Lung (tissue), 5 donors: ENCODE data around the gene ENO2. TPM values are rescaled to one million over a fixed set of nuclear protein-coding genes. Genes with fewer than 3 reads are reported as not detected.

Source experiments
- polyA plus RNA-seq, 2 donors: library from polyadenylated mRNA; stranded (reverse); fragments of 200-250 nt; gene quantifications; one replicate each; pipeline ENCODE4 v1.2.1, GENCODE V29; 2013
- small RNA-seq: library from RNA; depleted of rRNA; stranded (forward); fragments of <200 nt; gene quantifications from one replicate; pipeline ENCODE3, GENCODE V24; 2014; ENCODE audit warnings: low replicate concordance
- total RNA-seq, 2 donors: library from RNA; depleted of rRNA in 1 of 2; stranded (reverse); fragments of >200 nt in 1 of 2; gene quantifications; one replicate each; pipeline ENCODE4 v1.2.1, GENCODE V29; 2014 to 2021
- donor health status: Bipolar disorder and iron deficiency.
- donor health status: healthy.
- donor health status: DM: yes; HTN: yes; CAD: no.

ENO2 gene
- total and polyA plus RNA-seq, 4 donors: 14.4 to 41.9 (median 30.8) TPM

Small RNAs within 50 kb of the gene (small RNA-seq; reads per million reads assigned to genes)
- gene MIR141 (284 reads per million, percentile 99 among the genes with 10 or more reads in this experiment), gene MIR200C (107 reads per million, percentile 98 among the genes with 10 or more reads in this experiment), gene RNU7-1 (not detected), gene SCARNA12 (0.37 reads per million, percentile 46 among the genes with 10 or more reads in this experiment)

Other genes with a start within 250 kb of the ENO2 start
- gene ZNF384, start 225.2 kb upstream of the ENO2 start, total RNA-seq: 10 to 100 TPM; 29.2 to 50.8 TPM
- 10 to 100 TPM; 29.0 to 34.4 TPM for gene ZNF384, start 225.2 kb upstream of the ENO2 start, polyA plus RNA-seq
- gene PIANP, start 213.8 kb upstream of the ENO2 start, total RNA-seq: 1 to 10 TPM in 1 of 2 donors, under 1 TPM in 1; 0.25 to 1.4 TPM
- under 1 TPM; 0.23 to 0.37 TPM for gene PIANP, start 213.8 kb upstream of the ENO2 start, polyA plus RNA-seq
- 10 to 100 TPM; 40.1 to 74.7 TPM for gene COPS7A, start 190.5 kb upstream of the ENO2 start, total RNA-seq
- gene COPS7A, start 190.5 kb upstream of the ENO2 start, polyA plus RNA-seq: 10 to 100 TPM; 53.4 to 69.0 TPM
- gene MLF2, start 161.4 kb upstream of the ENO2 start, total RNA-seq: 100 to 1,000 TPM in 1 of 2 donors, 10 to 100 TPM in 1; 95.9 to 160 TPM
- 100 to 1,000 TPM; 169 to 171 TPM for gene MLF2, start 161.4 kb upstream of the ENO2 start, polyA plus RNA-seq
- gene PTMS, start 148.2 kb upstream of the ENO2 start, total RNA-seq: 100 to 1,000 TPM in 1 of 2 donors, 10 to 100 TPM in 1; 65.6 to 301 TPM
- gene PTMS, start 148.2 kb upstream of the ENO2 start, polyA plus RNA-seq: 100 to 1,000 TPM; 196 to 801 TPM
- 1 to 10 TPM in 1 of 2 donors, under 1 TPM in 1; 0.82 to 1.7 TPM for gene LAG3, start 142.1 kb upstream of the ENO2 start, total RNA-seq
- gene LAG3, start 142.1 kb upstream of the ENO2 start, polyA plus RNA-seq: 1 to 10 TPM; 1.2 to 1.7 TPM
- 10 to 100 TPM; 60.6 to 83.7 TPM for gene CD4, start 125.1 kb upstream of the ENO2 start, total RNA-seq
- gene CD4, start 125.1 kb upstream of the ENO2 start, polyA plus RNA-seq: 10 to 100 TPM; 20.6 to 45.5 TPM
- 10 to 100 TPM; 23.4 to 36.0 TPM for gene GPR162, start 92.8 kb upstream of the ENO2 start, total RNA-seq
- 10 to 100 TPM; 22.8 to 24.6 TPM for gene GPR162, start 92.8 kb upstream of the ENO2 start, polyA plus RNA-seq
- 10 to 100 TPM; 16.1 to 23.3 TPM for gene P3H3, start 86.2 kb upstream of the ENO2 start, total RNA-seq
- 10 to 100 TPM in 1 of 2 donors, 1 to 10 TPM in 1; 9.3 to 12.2 TPM for gene P3H3, start 86.2 kb upstream of the ENO2 start, polyA plus RNA-seq
- gene GNB3, start 73.7 kb upstream of the ENO2 start, total RNA-seq: 1 to 10 TPM; 1.3 to 3.3 TPM
- 1 to 10 TPM; 1.2 to 2.0 TPM for gene GNB3, start 73.7 kb upstream of the ENO2 start, polyA plus RNA-seq
- gene CDCA3, start 63.3 kb upstream of the ENO2 start, total RNA-seq: 1 to 10 TPM; 1.3 to 3.5 TPM
- 1 to 10 TPM; 2.2 to 4.1 TPM for gene CDCA3, start 63.3 kb upstream of the ENO2 start, polyA plus RNA-seq
- 10 to 100 TPM; 35.3 to 92.1 TPM for gene USP5, start 62.4 kb upstream of the ENO2 start, total RNA-seq
- gene USP5, start 62.4 kb upstream of the ENO2 start, polyA plus RNA-seq: 10 to 100 TPM; 24.8 to 38.1 TPM
- 100 to 1,000 TPM; 256 to 507 TPM for gene TPI1, start 47.0 kb upstream of the ENO2 start, total RNA-seq
- gene TPI1, start 47.0 kb upstream of the ENO2 start, polyA plus RNA-seq: 1,000 to 10,000 TPM in 1 of 2 donors, 100 to 1,000 TPM in 1; 362 to 1,097 TPM
- 10 to 100 TPM; 25.3 to 37.5 TPM for gene SPSB2, start 41.3 kb upstream of the ENO2 start, total RNA-seq
- 10 to 100 TPM; 21.0 to 39.8 TPM for gene SPSB2, start 41.3 kb upstream of the ENO2 start, polyA plus RNA-seq
- 10 to 100 TPM; 48.7 to 61.0 TPM for gene LRRC23, start 9.8 kb upstream of the ENO2 start, total RNA-seq
- 10 to 100 TPM; 29.6 to 35.5 TPM for gene LRRC23, start 9.8 kb upstream of the ENO2 start, polyA plus RNA-seq
- 100 to 1,000 TPM in 1 of 2 donors, 10 to 100 TPM in 1; 72.1 to 113 TPM for gene ATN1, start 13.4 kb downstream of the ENO2 start, total RNA-seq
- gene ATN1, start 13.4 kb downstream of the ENO2 start, polyA plus RNA-seq: 10 to 100 TPM; 63.5 to 87.5 TPM
- not detected for gene RNU7-1, start 29.2 kb downstream of the ENO2 start, total RNA-seq
- gene RNU7-1, start 29.2 kb downstream of the ENO2 start, polyA plus RNA-seq: not detected
- gene C12orf57, start 29.4 kb downstream of the ENO2 start, total RNA-seq: 100 to 1,000 TPM in 1 of 2 donors, 10 to 100 TPM in 1; 92.9 to 196 TPM
- gene C12orf57, start 29.4 kb downstream of the ENO2 start, polyA plus RNA-seq: 100 to 1,000 TPM; 370 to 437 TPM
- gene PTPN6, start 36.8 kb downstream of the ENO2 start, total RNA-seq: 100 to 1,000 TPM in 1 of 2 donors, 10 to 100 TPM in 1; 38.2 to 140 TPM
- gene PTPN6, start 36.8 kb downstream of the ENO2 start, polyA plus RNA-seq: 100 to 1,000 TPM; 201 to 222 TPM
- gene PHB2, start 56.1 kb downstream of the ENO2 start, total RNA-seq: 100 to 1,000 TPM; 103 to 154 TPM
- 100 to 1,000 TPM; 129 to 149 TPM for gene PHB2, start 56.1 kb downstream of the ENO2 start, polyA plus RNA-seq
- 10 to 100 TPM; 25.2 to 56.3 TPM for gene EMG1, start 56.3 kb downstream of the ENO2 start, total RNA-seq
- gene EMG1, start 56.3 kb downstream of the ENO2 start, polyA plus RNA-seq: 10 to 100 TPM; 38.6 to 42.0 TPM
- gene LPCAT3, start 103.9 kb downstream of the ENO2 start, total RNA-seq: 10 to 100 TPM; 60.0 to 78.6 TPM
- 10 to 100 TPM; 45.4 to 52.4 TPM for gene LPCAT3, start 103.9 kb downstream of the ENO2 start, polyA plus RNA-seq
- 100 to 1,000 TPM; 253 to 291 TPM for gene C1S, start 146.1 kb downstream of the ENO2 start, total RNA-seq
- 100 to 1,000 TPM; 148 to 252 TPM for gene C1S, start 146.1 kb downstream of the ENO2 start, polyA plus RNA-seq
- gene C1R, start 177.9 kb downstream of the ENO2 start, total RNA-seq: 100 to 1,000 TPM; 268 to 525 TPM
- 100 to 1,000 TPM; 416 to 452 TPM for gene C1R, start 177.9 kb downstream of the ENO2 start, polyA plus RNA-seq
- gene C1RL, start 194.6 kb downstream of the ENO2 start, total RNA-seq: 100 to 1,000 TPM; 108 to 116 TPM
- 10 to 100 TPM; 60.5 to 65.4 TPM for gene C1RL, start 194.6 kb downstream of the ENO2 start, polyA plus RNA-seq
- gene RBP5, start 214.3 kb downstream of the ENO2 start, total RNA-seq: 1 to 10 TPM; 1.9 to 2.7 TPM
- 1 to 10 TPM; 2.0 to 3.3 TPM for gene RBP5, start 214.3 kb downstream of the ENO2 start, polyA plus RNA-seq
- gene CLSTN3, start 215.8 kb downstream of the ENO2 start, total RNA-seq: 10 to 100 TPM; 37.8 to 74.2 TPM
- 10 to 100 TPM; 30.8 to 36.3 TPM for gene CLSTN3, start 215.8 kb downstream of the ENO2 start, polyA plus RNA-seq